ENCODE data around the gene N4BP2L2.
"Not testable (repeated sequence)": the region's sequence is repeated elsewhere in the genome, so short reads cannot be mapped to it uniquely, and the experiment has no call there.

Gene N4BP2L2

GRCh38 chr13:32560842-32561241 lies 22.2 kb upstream of the N4BP2L2 start:
- H3K9me3 ChIP-seq (ENCODE audit: control insufficient read depth in 2 of 2, low read length in 2 of 2), result peaks cover 5 to 11% of the 10 kb centered on the region in 2 donors
- H3K36me3 ChIP-seq (ENCODE audit: control insufficient read depth in 2 of 2, insufficient read depth in 2 of 2, low read length in 2 of 2), result not testable (repeated sequence)

GRCh38 chr13:32555613-32556012 lies 17.0 kb upstream of the N4BP2L2 start:
- H3K4me3 ChIP-seq (ENCODE audit: low read length in 2 of 2), result no peak overlapping the region
- H3K27ac ChIP-seq (ENCODE audit: low read length), result no peak overlapping the region

More at GRCh38 chr13:32560842-32561241, 22.2 kb upstream of the N4BP2L2 start:
- H3K27me3 ChIP-seq (ENCODE audit: control insufficient read depth in 1 of 2, insufficient read depth in 2 of 2, low read length in 2 of 2); H3K27ac ChIP-seq (ENCODE audit: low read length); H3K9ac ChIP-seq (ENCODE audit: low read length in 2 of 2); H3K4me1 ChIP-seq (ENCODE audit: control insufficient read depth, insufficient read depth, low read length); H3K4me3 ChIP-seq (ENCODE audit: low read length in 2 of 2): not testable (repeated sequence)

GRCh38 chr13:32553720-32554119 lies 15.1 kb upstream of the N4BP2L2 start:
- Histone ChIP-seq H3K4me1 (ENCODE audit: control insufficient read depth, insufficient read depth, low read length) (no peaks in the 10 kb centered on the region), H3K9me3 (ENCODE audit: control insufficient read depth in 2 of 2, low read length in 2 of 2) (no peaks in the 10 kb centered on the region), H3K27me3 (ENCODE audit: control insufficient read depth in 1 of 2, insufficient read depth in 2 of 2, low read length in 2 of 2) (no peaks in the 10 kb centered on the region)

More at GRCh38 chr13:32555613-32556012, 17.0 kb upstream of the N4BP2L2 start:
- Histone ChIP-seq H3K9ac (ENCODE audit: low read length in 2 of 2) (no peak overlapping the region), H3K36me3 (ENCODE audit: control insufficient read depth in 2 of 2, insufficient read depth in 2 of 2, low read length in 2 of 2) (no peaks in the 10 kb centered on the region), H3K9me3 (ENCODE audit: control insufficient read depth in 2 of 2, low read length in 2 of 2) (no peaks in the 10 kb centered on the region), H3K27me3 (ENCODE audit: control insufficient read depth in 1 of 2, insufficient read depth in 2 of 2, low read length in 2 of 2) (no peaks in the 10 kb centered on the region), H3K4me1 (ENCODE audit: control insufficient read depth, insufficient read depth, low read length) (no peaks in the 10 kb centered on the region)

GRCh38 chr13:32549788-32550187 lies 11.2 kb upstream of the N4BP2L2 start:
- Histone ChIP-seq H3K9me3 (ENCODE audit: control insufficient read depth in 2 of 2, low read length in 2 of 2) (no peaks in the 10 kb centered on the region), H3K4me3 (ENCODE audit: low read length in 2 of 2) (no peak overlapping the region), H3K27ac (ENCODE audit: low read length) (no peak overlapping the region), H3K27me3 (ENCODE audit: control insufficient read depth in 1 of 2, insufficient read depth in 2 of 2, low read length in 2 of 2) (no peaks in the 10 kb centered on the region), H3K9ac (ENCODE audit: low read length in 2 of 2) (no peak overlapping the region), H3K4me1 (ENCODE audit: control insufficient read depth, insufficient read depth, low read length) (no peaks in the 10 kb centered on the region), H3K36me3 (ENCODE audit: control insufficient read depth in 2 of 2, insufficient read depth in 2 of 2, low read length in 2 of 2) (no peaks in the 10 kb centered on the region)

More at GRCh38 chr13:32553720-32554119, 15.1 kb upstream of the N4BP2L2 start:
- Histone ChIP-seq H3K4me3 (ENCODE audit: low read length in 2 of 2) (no peak overlapping the region), H3K9ac (ENCODE audit: low read length in 2 of 2) (no peak overlapping the region), H3K27ac (ENCODE audit: low read length) (no peak overlapping the region), H3K36me3 (ENCODE audit: control insufficient read depth in 2 of 2, insufficient read depth in 2 of 2, low read length in 2 of 2) (no peaks in the 10 kb centered on the region)

- Histone ChIP-seq H3K9me3 (ENCODE audit: control insufficient read depth in 2 of 2, low read length in 2 of 2) (no peaks in the 10 kb centered on the region), H3K27me3 (ENCODE audit: control insufficient read depth in 1 of 2, insufficient read depth in 2 of 2, low read length in 2 of 2) (no peaks in the 10 kb centered on the region), H3K27ac (ENCODE audit: low read length) (no peak overlapping the region), H3K9ac (ENCODE audit: low read length in 2 of 2) (no peak overlapping the region), H3K4me3 (ENCODE audit: low read length in 2 of 2) (no peak overlapping the region), H3K4me1 (ENCODE audit: control insufficient read depth, insufficient read depth, low read length) (no peaks in the 10 kb centered on the region), H3K36me3 (ENCODE audit: control insufficient read depth in 2 of 2, insufficient read depth in 2 of 2, low read length in 2 of 2) (no peaks in the 10 kb centered on the region)
These were observed 10.2 kb upstream of the N4BP2L2 start for GRCh38 chr13:32548837-32549236.

GRCh38 chr13:32545083-32545482 lies 6.5 kb upstream of the N4BP2L2 start:
- H3K4me1 ChIP-seq (ENCODE audit: control insufficient read depth, insufficient read depth, low read length), result no peaks in the 10 kb centered on the region
- H3K27ac ChIP-seq (ENCODE audit: low read length), result no peak overlapping the region
- no peak overlapping the region for H3K9ac ChIP-seq (ENCODE audit: low read length in 2 of 2)
- no peaks in the 10 kb centered on the region for H3K9me3 ChIP-seq (ENCODE audit: control insufficient read depth in 2 of 2, low read length in 2 of 2)
- no peak overlapping the region for H3K4me3 ChIP-seq (ENCODE audit: low read length in 2 of 2)
- H3K27me3 ChIP-seq (ENCODE audit: control insufficient read depth in 1 of 2, insufficient read depth in 2 of 2, low read length in 2 of 2), result no peaks in the 10 kb centered on the region
- no peaks in the 10 kb centered on the region for H3K36me3 ChIP-seq (ENCODE audit: control insufficient read depth in 2 of 2, insufficient read depth in 2 of 2, low read length in 2 of 2)

- H3K36me3 ChIP-seq (ENCODE audit: control insufficient read depth in 2 of 2, insufficient read depth in 2 of 2, low read length in 2 of 2), result no peaks in the 10 kb centered on the region
- H3K27ac ChIP-seq (ENCODE audit: low read length), result no peak overlapping the region
- H3K27me3 ChIP-seq (ENCODE audit: control insufficient read depth in 1 of 2, insufficient read depth in 2 of 2, low read length in 2 of 2), result no peaks in the 10 kb centered on the region
- H3K4me1 ChIP-seq (ENCODE audit: control insufficient read depth, insufficient read depth, low read length), result no peaks in the 10 kb centered on the region
- no peaks in the 10 kb centered on the region for H3K9me3 ChIP-seq (ENCODE audit: control insufficient read depth in 2 of 2, low read length in 2 of 2)
- H3K9ac ChIP-seq (ENCODE audit: low read length in 2 of 2), result no peak overlapping the region
- no peak overlapping the region for H3K4me3 ChIP-seq (ENCODE audit: low read length in 2 of 2)
These were observed 3.6 kb upstream of the N4BP2L2 start for GRCh38 chr13:32542221-32542620.

GRCh38 chr13:32538143-32538620 lies 413 bp downstream of the N4BP2L2 start:
- peaks cover 0 to 11% of the 10 kb centered on the region in 2 donors for H3K36me3 ChIP-seq (ENCODE audit: control insufficient read depth in 2 of 2, insufficient read depth in 2 of 2, low read length in 2 of 2)
- H3K4me1 ChIP-seq (ENCODE audit: control insufficient read depth, insufficient read depth, low read length), result no peaks in the 10 kb centered on the region
- H3K4me3 ChIP-seq (ENCODE audit: low read length in 2 of 2), result peak overlapping the region; percentile 97 to 100
- H3K9ac ChIP-seq (ENCODE audit: low read length in 2 of 2), result peak overlapping the region; percentile 99
- H3K9me3 ChIP-seq (ENCODE audit: control insufficient read depth in 2 of 2, low read length in 2 of 2), result no peaks in the 10 kb centered on the region
- peak overlapping the region; percentile 93 for H3K27ac ChIP-seq (ENCODE audit: low read length)
- no peaks in the 10 kb centered on the region for H3K27me3 ChIP-seq (ENCODE audit: control insufficient read depth in 1 of 2, insufficient read depth in 2 of 2, low read length in 2 of 2)

- Histone ChIP-seq H3K9me3 (ENCODE audit: control insufficient read depth in 2 of 2, low read length in 2 of 2) (no peaks in the 10 kb centered on the region), H3K4me1 (ENCODE audit: control insufficient read depth, insufficient read depth, low read length) (no peaks in the 10 kb centered on the region), H3K27ac (ENCODE audit: low read length) (peak overlapping the region; percentile 93), H3K4me3 (ENCODE audit: low read length in 2 of 2) (peak overlapping the region; percentile 97 to 100), H3K9ac (ENCODE audit: low read length in 2 of 2) (peak overlapping the region; percentile 99), H3K27me3 (ENCODE audit: control insufficient read depth in 1 of 2, insufficient read depth in 2 of 2, low read length in 2 of 2) (no peaks in the 10 kb centered on the region), H3K36me3 (ENCODE audit: control insufficient read depth in 2 of 2, insufficient read depth in 2 of 2, low read length in 2 of 2) (peaks cover 0 to 11% of the 10 kb centered on the region in 2 donors)
These were observed 934 bp downstream of the N4BP2L2 start for GRCh38 chr13:32537580-32538142.

GRCh38 chr13:32535748-32536147 lies 2.8 kb downstream of the N4BP2L2 start:
- Histone ChIP-seq H3K4me1 (ENCODE audit: control insufficient read depth, insufficient read depth, low read length) (peaks cover 9% of the 10 kb centered on the region), H3K9me3 (ENCODE audit: control insufficient read depth in 2 of 2, low read length in 2 of 2) (no peaks in the 10 kb centered on the region), H3K9ac (ENCODE audit: low read length in 2 of 2) (no peak overlapping the region), H3K36me3 (ENCODE audit: control insufficient read depth in 2 of 2, insufficient read depth in 2 of 2, low read length in 2 of 2) (peaks cover 0 to 11% of the 10 kb centered on the region in 2 donors), H3K4me3 (ENCODE audit: low read length in 2 of 2) (peak overlapping the region in 1 of 2 donors; percentile 26), H3K27ac (ENCODE audit: low read length) (no peak overlapping the region), H3K27me3 (ENCODE audit: control insufficient read depth in 1 of 2, insufficient read depth in 2 of 2, low read length in 2 of 2) (no peaks in the 10 kb centered on the region)

- Histone ChIP-seq H3K36me3 (ENCODE audit: control insufficient read depth in 2 of 2, insufficient read depth in 2 of 2, low read length in 2 of 2) (peaks cover 0 to 11% of the 10 kb centered on the region in 2 donors), H3K4me3 (ENCODE audit: low read length in 2 of 2) (peak overlapping the region in 1 of 2 donors; percentile 32), H3K9ac (ENCODE audit: low read length in 2 of 2) (no peak overlapping the region), H3K9me3 (ENCODE audit: control insufficient read depth in 2 of 2, low read length in 2 of 2) (no peaks in the 10 kb centered on the region), H3K27ac (ENCODE audit: low read length) (no peak overlapping the region), H3K27me3 (ENCODE audit: control insufficient read depth in 1 of 2, insufficient read depth in 2 of 2, low read length in 2 of 2) (no peaks in the 10 kb centered on the region), H3K4me1 (ENCODE audit: control insufficient read depth, insufficient read depth, low read length) (peaks cover 9% of the 10 kb centered on the region)
These were observed 3.5 kb downstream of the N4BP2L2 start for GRCh38 chr13:32535115-32535514.
